Keratinocyte (primary cell): ENCODE data around the gene DIP2B.

Experiments used
- EZH2 ChIP-seq: IDR thresholded peaks from one replicate; pipeline ENCODE4 v1.6.1; 2012; ENCODE audit warnings: inconsistent platforms, mild to moderate bottlenecking, low read length, moderate library complexity
- TF ChIP-seq, protein P1 (sequence below), 3 experiments: IDR thresholded peaks in 1 of 3; conservative IDR thresholded peaks in 1 of 3; optimal IDR thresholded peaks in 1 of 3; 2 replicates in 2 of 3; 3 replicates in 1 of 3; pipeline versions ENCODE3 to v1.5.1; 2011; ENCODE audit warnings: low read length in 3 of 3, mild to moderate bottlenecking in 3 of 3, moderate library complexity in 2 of 3, control low read depth in 1 of 3, inconsistent platforms in 1 of 3; ENCODE audit not compliant: insufficient read depth in 2 of 3; ENCODE audit errors: extremely low read depth in 1 of 3

DNA sequence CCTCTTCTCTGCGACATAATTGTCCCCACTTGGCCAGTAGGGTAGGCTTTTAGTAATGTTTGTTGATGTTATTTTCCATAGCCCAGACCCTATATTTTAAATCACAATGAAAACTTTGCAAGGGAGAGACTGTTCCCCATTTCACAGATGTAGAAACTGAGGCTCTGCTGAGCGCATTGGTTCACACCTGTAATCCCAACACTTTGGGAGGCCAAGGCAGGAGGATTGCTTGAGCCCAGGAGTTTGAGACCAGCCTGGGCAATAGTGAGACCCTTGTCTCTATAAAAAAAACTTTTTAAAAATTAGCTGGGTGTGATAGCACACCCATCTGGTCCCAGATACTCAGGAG lies 114.8 kb downstream of the DIP2B start:
- TF ChIP-seq, protein P1, sequence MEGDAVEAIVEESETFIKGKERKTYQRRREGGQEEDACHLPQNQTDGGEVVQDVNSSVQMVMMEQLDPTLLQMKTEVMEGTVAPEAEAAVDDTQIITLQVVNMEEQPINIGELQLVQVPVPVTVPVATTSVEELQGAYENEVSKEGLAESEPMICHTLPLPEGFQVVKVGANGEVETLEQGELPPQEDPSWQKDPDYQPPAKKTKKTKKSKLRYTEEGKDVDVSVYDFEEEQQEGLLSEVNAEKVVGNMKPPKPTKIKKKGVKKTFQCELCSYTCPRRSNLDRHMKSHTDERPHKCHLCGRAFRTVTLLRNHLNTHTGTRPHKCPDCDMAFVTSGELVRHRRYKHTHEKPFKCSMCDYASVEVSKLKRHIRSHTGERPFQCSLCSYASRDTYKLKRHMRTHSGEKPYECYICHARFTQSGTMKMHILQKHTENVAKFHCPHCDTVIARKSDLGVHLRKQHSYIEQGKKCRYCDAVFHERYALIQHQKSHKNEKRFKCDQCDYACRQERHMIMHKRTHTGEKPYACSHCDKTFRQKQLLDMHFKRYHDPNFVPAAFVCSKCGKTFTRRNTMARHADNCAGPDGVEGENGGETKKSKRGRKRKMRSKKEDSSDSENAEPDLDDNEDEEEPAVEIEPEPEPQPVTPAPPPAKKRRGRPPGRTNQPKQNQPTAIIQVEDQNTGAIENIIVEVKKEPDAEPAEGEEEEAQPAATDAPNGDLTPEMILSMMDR (optimal IDR thresholded peaks at IDR 0.05 in 1 of 3, IDR thresholded peaks at IDR 0.05 in 1 of 3, conservative IDR thresholded peaks at IDR 0.05 in 1 of 3; ENCODE audit: extremely low read depth in 1 of 3, insufficient read depth in 2 of 3, low read length in 3 of 3), result no peak
- TF ChIP-seq EZH2, result no peak
